ENCODE measurements around the gene BAIAP2.

Gene BAIAP2

GRCh38 chr17:81046132-81046769 is 11.3 kb downstream of the BAIAP2 start:
- DNase-seq (ENCODE audit: low read depth, low spot score): no peak

GRCh38 chr17:81046770-81047359 is 11.9 kb downstream of the BAIAP2 start:
- no peak for DNase-seq (ENCODE audit: low read depth, low spot score)
- no peak overlapping the region for H3K4me3 ChIP-seq (ENCODE audit: insufficient read length, low read depth)
- peaks cover 56% of the 10 kb centered on the region for H3K4me1 ChIP-seq (ENCODE audit: insufficient read depth, insufficient read length)

More at GRCh38 chr17:81046132-81046769, 11.3 kb downstream of the BAIAP2 start:
- no peak for TF ChIP-seq ZNF274 (IDR thresholded peaks at IDR 0.05; ENCODE audit: low read depth, low read length)
- TF ChIP-seq YY1 (IDR thresholded peaks at IDR 0.05; ENCODE audit: insufficient read depth, insufficient read length): no peak
- no peak for TF ChIP-seq SUZ12 (IDR thresholded peaks at IDR 0.05; ENCODE audit: extremely low read depth, insufficient read depth, insufficient read length)
- H3K27me3 ChIP-seq (ENCODE audit: insufficient read depth, insufficient read length): no peaks in the 10 kb centered on the region
- no peak overlapping the region for H3K4me3 ChIP-seq (ENCODE audit: insufficient read length, low read depth)
- H3K9ac ChIP-seq (ENCODE audit: insufficient read length, low read depth): no peak overlapping the region
- H3K36me3 ChIP-seq (ENCODE audit: insufficient read depth, insufficient read length, low read length): peaks cover 38% of the 10 kb centered on the region
- no peaks in the 10 kb centered on the region for H3K9me3 ChIP-seq (ENCODE audit: insufficient read depth, low read length)
- H3K4me1 ChIP-seq (ENCODE audit: insufficient read depth, insufficient read length): peaks cover 54% of the 10 kb centered on the region

GRCh38 chr17:81048827-81049371 is 13.9 kb downstream of the BAIAP2 start:
- H3K4me3 ChIP-seq (ENCODE audit: insufficient read length, low read depth): no peak overlapping the region
- peaks cover 52% of the 10 kb centered on the region for H3K4me1 ChIP-seq (ENCODE audit: insufficient read depth, insufficient read length)
- H3K9ac ChIP-seq (ENCODE audit: insufficient read length, low read depth): peak overlapping the region; percentile 51

More at GRCh38 chr17:81046770-81047359, 11.9 kb downstream of the BAIAP2 start:
- no peak for TF ChIP-seq SUZ12 (IDR thresholded peaks at IDR 0.05; ENCODE audit: extremely low read depth, insufficient read depth, insufficient read length)
- TF ChIP-seq ZNF274 (IDR thresholded peaks at IDR 0.05; ENCODE audit: low read depth, low read length): no peak
- TF ChIP-seq YY1 (IDR thresholded peaks at IDR 0.05; ENCODE audit: insufficient read depth, insufficient read length): no peak
- Histone ChIP-seq H3K27me3 (ENCODE audit: insufficient read depth, insufficient read length) (no peaks in the 10 kb centered on the region), H3K36me3 (ENCODE audit: insufficient read depth, insufficient read length, low read length) (peaks cover 38% of the 10 kb centered on the region), H3K9me3 (ENCODE audit: insufficient read depth, low read length) (no peaks in the 10 kb centered on the region), H3K9ac (ENCODE audit: insufficient read length, low read depth) (no peak overlapping the region)

DNA sequence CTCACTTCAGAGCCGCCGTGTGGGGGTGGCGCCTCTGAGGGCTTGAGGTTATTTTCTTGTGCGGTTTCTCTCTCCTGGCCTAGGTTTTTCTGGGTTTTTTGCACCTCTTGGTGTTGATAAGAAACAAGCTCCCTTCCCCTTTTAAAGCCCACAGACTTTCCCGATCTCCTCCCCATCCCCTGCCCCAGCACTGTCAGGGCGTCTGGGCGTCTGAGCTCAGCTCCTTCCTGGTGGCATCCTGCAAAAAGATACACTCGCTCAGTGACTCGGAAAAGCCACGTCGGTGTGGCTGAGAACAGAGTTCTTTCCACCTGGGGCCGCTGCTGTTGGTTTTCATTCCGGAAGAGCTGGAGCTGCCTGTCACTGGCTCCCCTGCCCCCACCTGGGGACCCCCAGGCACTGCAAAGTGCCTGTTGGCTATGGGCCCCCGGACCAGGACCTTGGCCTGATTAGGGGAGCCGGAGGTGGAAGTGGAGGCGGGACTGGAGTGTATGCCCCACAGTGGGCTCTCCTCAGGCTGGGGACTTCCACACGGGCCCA is 14.5 kb downstream of the BAIAP2 start:
- no peak for DNase-seq (ENCODE audit: low read depth, low spot score)
- Histone ChIP-seq H3K36me3 (ENCODE audit: insufficient read depth, insufficient read length, low read length) (peaks cover 39% of the 10 kb centered on the region), H3K9ac (ENCODE audit: insufficient read length, low read depth) (no peak overlapping the region), H3K4me3 (ENCODE audit: insufficient read length, low read depth) (no peak overlapping the region), H3K27me3 (ENCODE audit: insufficient read depth, insufficient read length) (no peaks in the 10 kb centered on the region), H3K4me1 (ENCODE audit: insufficient read depth, insufficient read length) (peaks cover 49% of the 10 kb centered on the region), H3K9me3 (ENCODE audit: insufficient read depth, low read length) (no peaks in the 10 kb centered on the region)
- no peak for TF ChIP-seq SUZ12 (IDR thresholded peaks at IDR 0.05; ENCODE audit: extremely low read depth, insufficient read depth, insufficient read length)
- no peak for TF ChIP-seq ZNF274 (IDR thresholded peaks at IDR 0.05; ENCODE audit: low read depth, low read length)
- TF ChIP-seq YY1 (IDR thresholded peaks at IDR 0.05; ENCODE audit: insufficient read depth, insufficient read length): no peak

More at GRCh38 chr17:81048827-81049371, 13.9 kb downstream of the BAIAP2 start:
- H3K36me3 ChIP-seq (ENCODE audit: insufficient read depth, insufficient read length, low read length): peaks cover 40% of the 10 kb centered on the region
- H3K9me3 ChIP-seq (ENCODE audit: insufficient read depth, low read length): no peaks in the 10 kb centered on the region
- DNase-seq (ENCODE audit: low read depth, low spot score): no peak
- TF ChIP-seq YY1 (IDR thresholded peaks at IDR 0.05; ENCODE audit: insufficient read depth, insufficient read length) (no peak), ZNF274 (IDR thresholded peaks at IDR 0.05; ENCODE audit: low read depth, low read length) (no peak), SUZ12 (IDR thresholded peaks at IDR 0.05; ENCODE audit: extremely low read depth, insufficient read depth, insufficient read length) (no peak)
- no peaks in the 10 kb centered on the region for H3K27me3 ChIP-seq (ENCODE audit: insufficient read depth, insufficient read length)

- H3K9me3 ChIP-seq (ENCODE audit: insufficient read depth, low read length): no peaks in the 10 kb centered on the region
- TF ChIP-seq ZNF274 (IDR thresholded peaks at IDR 0.05; ENCODE audit: low read depth, low read length) (no peak), SUZ12 (IDR thresholded peaks at IDR 0.05; ENCODE audit: extremely low read depth, insufficient read depth, insufficient read length) (no peak), YY1 (IDR thresholded peaks at IDR 0.05; ENCODE audit: insufficient read depth, insufficient read length) (no peak)
- no peak overlapping the region for H3K4me3 ChIP-seq (ENCODE audit: insufficient read length, low read depth)
- no peaks in the 10 kb centered on the region for H3K27me3 ChIP-seq (ENCODE audit: insufficient read depth, insufficient read length)
- no peak for DNase-seq (ENCODE audit: low read depth, low spot score)
- peaks cover 39% of the 10 kb centered on the region for H3K36me3 ChIP-seq (ENCODE audit: insufficient read depth, insufficient read length, low read length)
- no peak overlapping the region for H3K9ac ChIP-seq (ENCODE audit: insufficient read length, low read depth)
- peaks cover 48% of the 10 kb centered on the region for H3K4me1 ChIP-seq (ENCODE audit: insufficient read depth, insufficient read length)
Measured at GRCh38 chr17:81049973-81050551, 15.1 kb downstream of the BAIAP2 start.

DNA sequence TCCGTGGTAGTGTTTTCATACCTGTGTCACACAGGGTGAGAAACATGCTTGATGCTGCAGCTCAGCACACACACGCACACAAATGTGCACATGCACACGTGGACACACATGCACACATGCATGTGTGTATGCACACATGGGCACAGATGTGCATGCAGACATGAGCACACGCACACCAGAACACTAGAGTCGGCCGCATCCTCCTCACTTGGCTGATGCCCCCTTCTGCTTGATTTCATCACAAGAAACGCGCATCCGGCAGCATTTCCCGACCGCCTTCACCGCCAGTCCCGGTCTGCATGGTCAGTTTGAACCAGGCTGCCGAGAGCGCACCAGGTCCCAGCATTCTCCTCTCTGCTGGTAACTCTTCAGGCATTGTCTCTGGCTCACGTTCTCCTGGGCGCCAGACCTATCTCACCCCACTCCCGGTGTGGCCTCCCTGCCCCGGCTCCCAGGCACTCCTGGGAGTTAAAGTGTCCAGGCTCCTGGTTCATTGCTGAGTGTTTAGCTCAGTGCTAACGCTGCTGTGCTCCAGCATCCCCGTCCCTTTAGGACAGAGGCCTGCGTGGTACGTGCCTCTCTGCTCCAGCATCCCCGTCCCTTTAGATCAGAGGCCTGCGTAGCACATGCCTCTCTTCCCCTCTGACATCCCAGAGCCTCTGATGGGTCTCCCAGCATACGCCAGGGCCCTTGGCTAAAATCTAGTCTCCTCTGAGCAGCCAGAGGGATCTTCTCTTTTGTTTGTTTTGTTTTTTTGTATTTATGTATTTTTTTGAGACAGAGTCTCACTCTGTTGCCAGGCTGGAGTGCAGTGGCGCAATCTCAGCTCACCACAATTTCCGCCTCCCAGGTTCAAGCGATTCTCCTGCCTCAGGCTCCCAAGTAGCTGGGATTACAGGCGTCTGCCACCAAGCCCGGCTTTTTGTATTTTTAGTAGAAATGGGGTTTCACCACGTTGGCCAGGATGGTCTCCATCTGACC is 16.0 kb downstream of the BAIAP2 start:
- TF ChIP-seq YY1 (IDR thresholded peaks at IDR 0.05; ENCODE audit: insufficient read depth, insufficient read length) (no peak), ZNF274 (IDR thresholded peaks at IDR 0.05; ENCODE audit: low read depth, low read length) (no peak), SUZ12 (IDR thresholded peaks at IDR 0.05; ENCODE audit: extremely low read depth, insufficient read depth, insufficient read length) (no peak)
- H3K4me3 ChIP-seq (ENCODE audit: insufficient read length, low read depth): no peak overlapping the region
- no peaks in the 10 kb centered on the region for H3K9me3 ChIP-seq (ENCODE audit: insufficient read depth, low read length)
- H3K9ac ChIP-seq (ENCODE audit: insufficient read length, low read depth): peak overlapping the region; percentile 38
- DNase-seq (ENCODE audit: low read depth, low spot score): no peak
- peaks cover 36% of the 10 kb centered on the region for H3K36me3 ChIP-seq (ENCODE audit: insufficient read depth, insufficient read length, low read length)
- no peaks in the 10 kb centered on the region for H3K27me3 ChIP-seq (ENCODE audit: insufficient read depth, insufficient read length)
- peaks cover 48% of the 10 kb centered on the region for H3K4me1 ChIP-seq (ENCODE audit: insufficient read depth, insufficient read length)
